Endodermal cell (in vitro differentiated cells): Measurements from ENCODE around the gene PCSK1. TPM values are rescaled to one million over a fixed set of nuclear protein-coding genes. Genes with fewer than 3 reads are reported as not detected.

Experiments used
- DNase-seq: peaks from one replicate; pipeline ENCODE4 v3.0.0-alpha.2; 2017
- H3K27ac ChIP-seq: 2 replicates; pipeline ENCODE4 v1.5.1; 2013; ENCODE audit warnings: mild to moderate bottlenecking, low read depth, low read length, moderate library complexity
- H3K27me3 ChIP-seq: 2 replicates; pipeline ENCODE4 v1.6.1; 2013; ENCODE audit warnings: mild to moderate bottlenecking, low read length, moderate library complexity; ENCODE audit not compliant: insufficient read depth, control insufficient read depth, poor library complexity, severe bottlenecking
- H3K36me3 ChIP-seq: 2 replicates; pipeline ENCODE4 v1.7.0; 2013; ENCODE audit warnings: mild to moderate bottlenecking, low read length, moderate library complexity; ENCODE audit not compliant: control insufficient read depth, insufficient read depth
- H3K4me1 ChIP-seq: one replicate; pipeline ENCODE4 v1.7.0; 2013; ENCODE audit warnings: low read length; ENCODE audit not compliant: control insufficient read depth, insufficient read depth
- H3K4me3 ChIP-seq: 2 replicates; pipeline ENCODE4 v1.5.1; 2013; ENCODE audit warnings: mild to moderate bottlenecking, low read length, moderate library complexity
- H3K9ac ChIP-seq: 2 replicates; pipeline ENCODE4 v1.6.1; 2013; ENCODE audit warnings: mild to moderate bottlenecking, low read length, moderate library complexity; ENCODE audit not compliant: poor library complexity, severe bottlenecking; ENCODE audit errors: extremely low read depth
- H3K9me3 ChIP-seq: 2 replicates; pipeline ENCODE4 v1.6.1; 2013; ENCODE audit warnings: mild to moderate bottlenecking, low read length, moderate library complexity; ENCODE audit not compliant: control insufficient read depth
- H3K27ac Mint-ChIP-seq: 2 replicates; pipeline ENCODE4 v1.8.0; 2020; ENCODE audit warnings: mixed read lengths
- H3K27me3 Mint-ChIP-seq: 2 replicates; pipeline ENCODE4 v1.8.0; 2021; ENCODE audit warnings: mild to moderate bottlenecking, mixed read lengths; ENCODE audit not compliant: insufficient read depth
- H3K36me3 Mint-ChIP-seq: 2 replicates; pipeline ENCODE4 v1.8.0; 2020; ENCODE audit warnings: low read depth, mixed read lengths
- H3K4me1 Mint-ChIP-seq: 2 replicates; pipeline ENCODE4 v1.8.0; 2020; ENCODE audit warnings: mixed read lengths
- H3K4me3 Mint-ChIP-seq: 2 replicates; pipeline ENCODE4 v1.8.0; 2020; ENCODE audit warnings: mild to moderate bottlenecking, moderate library complexity, mixed read lengths
- H3K9me3 Mint-ChIP-seq: 2 replicates; pipeline ENCODE4 v1.8.0; 2020; ENCODE audit warnings: mild to moderate bottlenecking, mixed read lengths
- CTCF ChIP-seq: fragments of 200-600 bp; sonication (generic); conservative IDR thresholded peaks from 2 replicates; pipeline ENCODE4 v1.5.0; 2021; ENCODE audit warnings: antibody characterized with exemption, mild to moderate bottlenecking
- WGBS, 2 experiments: methylation state at CpG; one replicate each; pipeline versions ENCODE4 v1.1.5 to v1.1.7; 2013; ENCODE audit warnings: missing lambda C conversion rate in 2 of 2, mixed read lengths in 1 of 2; ENCODE audit not compliant: insufficient coverage in 1 of 2, insufficient read length in 1 of 2; 5-methylcytosine and 5-hydroxymethylcytosine counted together
- total RNA-seq, 2 donors: library from RNA; stranded (reverse); fragmentation: NEBNext Ultra II Directional in 1 of 2; extraction: Animal tissue kit (Norgen Biotek cat#: 25700) in 1 of 2; gene quantifications; 2 replicates in 1 of 2; 3 replicates in 1 of 2; pipeline ENCODE4 v1.2.1, GENCODE V29; 2021

The PCSK1 gene
- total RNA-seq, 2 donors from 2014 or later = not detected

GRCh38 chr5:96354237-96354636, 78.8 kb downstream of the PCSK1 start:
- Mint-ChIP-seq H3K27ac (no peak overlapping the region), H3K4me1 (peaks cover 15% of the 10 kb centered on the region), H3K27me3 (peaks cover 2% of the 10 kb centered on the region), H3K4me3 (no peak overlapping the region), H3K9me3 (peaks cover 5% of the 10 kb centered on the region), H3K36me3 (no peaks in the 10 kb centered on the region)
- WGBS, 2 experiments = 82 to 100% methylated on average over 2 of the region's 2 CpGs
- no peaks in the 10 kb centered on the region for H3K27me3 ChIP-seq
- H3K9ac ChIP-seq = no peak overlapping the region
- no peaks in the 10 kb centered on the region for H3K9me3 ChIP-seq
- no peak for TF ChIP-seq CTCF
- DNase-seq = no peak
- H3K27ac ChIP-seq = no peak overlapping the region
- no peaks in the 10 kb centered on the region for H3K36me3 ChIP-seq
- H3K4me3 ChIP-seq = no peak overlapping the region
- H3K4me1 ChIP-seq = no peaks in the 10 kb centered on the region

- H3K36me3 Mint-ChIP-seq = no peaks in the 10 kb centered on the region
- 79 to 100% methylated on average over 1 of the region's 1 CpG for WGBS, 2 experiments
- peaks cover 7% of the 10 kb centered on the region for H3K4me1 Mint-ChIP-seq
- Histone ChIP-seq H3K9me3 (no peaks in the 10 kb centered on the region), H3K9ac (no peak overlapping the region), H3K27me3 (no peaks in the 10 kb centered on the region), H3K27ac (no peak overlapping the region), H3K36me3 (no peaks in the 10 kb centered on the region), H3K4me3 (no peak overlapping the region), H3K4me1 (no peaks in the 10 kb centered on the region)
- no peak overlapping the region for H3K27ac Mint-ChIP-seq
- DNase-seq = no peak
- peaks cover 5% of the 10 kb centered on the region for H3K9me3 Mint-ChIP-seq
- no peak for TF ChIP-seq CTCF
- peaks cover 2% of the 10 kb centered on the region for H3K27me3 Mint-ChIP-seq
- no peak overlapping the region for H3K4me3 Mint-ChIP-seq
Measured at GRCh38 chr5:96353220-96353619, 79.8 kb downstream of the PCSK1 start.

GRCh38 chr5:96350678-96351077, 82.4 kb downstream of the PCSK1 start:
- H3K27ac ChIP-seq = no peak overlapping the region
- H3K27me3 ChIP-seq = no peaks in the 10 kb centered on the region
- H3K9me3 Mint-ChIP-seq = no peaks in the 10 kb centered on the region
- TF ChIP-seq CTCF = no peak
- no peaks in the 10 kb centered on the region for H3K36me3 Mint-ChIP-seq
- no peaks in the 10 kb centered on the region for H3K4me1 Mint-ChIP-seq
- WGBS, 2 experiments = 96% methylated on average over 2 of the region's 2 CpGs; no CpG with 5 or more reads in 1 of the 2 experiments
- H3K4me3 Mint-ChIP-seq = no peak overlapping the region
- no peak for DNase-seq
- no peak overlapping the region for H3K27ac Mint-ChIP-seq
- H3K9ac ChIP-seq = no peak overlapping the region
- H3K9me3 ChIP-seq = no peaks in the 10 kb centered on the region
- H3K36me3 ChIP-seq = no peaks in the 10 kb centered on the region
- no peaks in the 10 kb centered on the region for H3K4me1 ChIP-seq
- no peaks in the 10 kb centered on the region for H3K27me3 Mint-ChIP-seq
- peak overlapping the region; percentile 11 for H3K4me3 ChIP-seq
